Activated CD4-positive, alpha-beta T cell treated with anti-CD3 and anti-CD28 coated beads, Interleukin-2, amount 50 U/mL, for 48 hours (primary cell): ENCODE results near the gene CRYBA4.

Source experiments
- DNase-seq, 2 experiments: peaks; one replicate each; pipeline ENCODE4 v3.0.0-alpha.2; 2020

The CRYBA4 gene

GRCh38 chr22:26662160-26662559 lies 40.4 kb downstream of the CRYBA4 start:
- no peak for DNase-seq

GRCh38 chr22:26663374-26663923 lies 41.7 kb downstream of the CRYBA4 start:
- no peak for DNase-seq

GRCh38 chr22:26665813-26666231 lies 44.1 kb downstream of the CRYBA4 start:
- DNase-seq, result no peak

DNA sequence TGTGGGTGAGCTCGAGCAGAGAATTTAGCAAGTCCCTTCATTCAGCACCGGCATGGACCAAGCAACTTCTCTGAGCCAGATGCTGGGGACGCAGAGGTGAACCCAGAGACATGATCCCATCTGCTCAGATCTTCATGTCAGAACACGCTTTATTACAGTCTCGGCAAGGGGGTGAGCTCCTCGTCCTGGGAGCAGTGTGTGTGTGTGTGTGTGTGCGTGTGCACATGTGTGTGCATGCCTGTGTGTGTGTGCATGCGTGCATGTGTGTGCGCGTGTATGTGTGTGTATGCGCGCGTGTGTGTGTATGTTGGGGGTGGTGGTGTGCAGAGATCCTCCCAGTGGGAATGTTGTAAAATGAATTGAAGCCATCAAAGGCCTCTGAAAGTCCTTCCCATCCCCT lies 45.4 kb downstream of the CRYBA4 start:
- no peak for DNase-seq

DNA sequence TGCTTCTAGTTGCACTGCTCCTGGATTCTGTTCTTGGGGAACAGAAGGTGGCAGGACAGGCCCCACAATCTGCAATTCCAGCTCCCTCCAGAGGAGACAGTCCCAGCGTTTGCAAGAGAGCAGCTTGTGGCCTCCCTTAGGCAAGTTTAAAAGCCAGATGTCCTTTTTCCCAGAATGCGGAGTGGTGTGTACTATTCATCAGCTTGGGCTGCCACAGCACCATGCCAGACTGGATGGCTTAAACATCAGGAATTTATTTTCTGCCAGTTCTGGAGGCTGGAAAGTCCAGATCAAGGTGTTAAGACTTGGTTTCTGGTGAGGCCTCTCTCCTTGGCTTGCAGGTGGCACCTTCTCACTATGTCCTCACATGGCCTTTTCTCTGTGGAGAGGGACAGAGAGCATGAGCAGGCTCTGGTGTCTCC lies 47.3 kb downstream of the CRYBA4 start:
- DNase-seq, result peak in 1 of 2 experiments; percentile 37

DNA sequence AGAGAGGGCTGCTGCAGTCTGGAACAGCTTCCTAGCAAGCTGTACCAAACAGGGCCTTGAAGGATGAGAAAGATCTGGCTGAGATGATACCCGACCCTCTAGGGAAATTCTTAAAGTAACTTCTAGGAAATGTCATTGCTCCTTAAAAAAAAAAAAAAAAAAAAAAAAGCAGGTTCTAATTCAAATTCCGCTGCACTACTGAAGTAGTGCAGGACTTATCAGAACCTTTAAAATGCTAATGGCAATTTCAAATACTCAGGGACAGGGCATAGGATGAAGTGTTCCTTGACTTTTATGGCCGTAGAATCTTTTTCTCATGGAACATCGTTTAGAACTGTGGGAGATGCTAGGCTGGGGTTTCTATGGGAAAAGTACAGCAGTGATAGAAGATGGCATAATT lies 48.7 kb downstream of the CRYBA4 start:
- DNase-seq, result no peak

DNA sequence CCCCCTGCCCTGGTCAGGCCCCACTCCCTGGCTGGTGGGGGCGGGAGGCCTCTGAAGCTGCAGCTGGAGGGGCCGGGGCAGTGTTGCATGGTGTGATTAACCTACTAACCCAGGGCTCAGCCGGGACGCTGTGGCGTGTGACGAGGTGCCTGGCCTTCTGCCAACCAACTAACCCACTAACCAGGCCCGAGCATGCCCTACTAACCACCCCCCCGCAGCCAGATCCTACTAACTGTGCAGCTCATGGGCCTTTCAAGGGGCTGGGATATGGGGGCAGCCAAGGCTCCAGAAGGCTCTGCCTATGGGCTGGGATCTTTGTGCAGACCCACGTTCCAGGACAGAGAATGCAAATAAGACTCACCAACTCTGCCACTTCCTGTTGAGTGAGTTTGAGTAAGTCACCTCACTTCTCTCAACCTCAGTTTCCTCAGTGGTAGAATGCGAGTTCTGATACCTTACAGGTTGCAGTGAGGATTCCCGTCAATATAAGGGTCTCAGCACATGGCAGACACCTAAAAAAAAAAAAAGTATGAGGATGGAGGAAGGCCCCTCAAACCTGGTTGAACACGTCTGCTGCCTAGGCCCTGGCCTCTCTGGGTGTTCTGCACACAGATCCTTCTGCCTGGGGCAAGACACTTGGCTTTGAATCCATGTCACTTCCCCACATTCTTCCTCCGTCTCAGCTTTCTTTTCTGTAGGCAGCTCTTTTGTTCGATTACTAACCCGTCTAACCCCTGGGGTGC lies 49.7 kb downstream of the CRYBA4 start:
- DNase-seq, result peak; percentile 72 to 81

DNA sequence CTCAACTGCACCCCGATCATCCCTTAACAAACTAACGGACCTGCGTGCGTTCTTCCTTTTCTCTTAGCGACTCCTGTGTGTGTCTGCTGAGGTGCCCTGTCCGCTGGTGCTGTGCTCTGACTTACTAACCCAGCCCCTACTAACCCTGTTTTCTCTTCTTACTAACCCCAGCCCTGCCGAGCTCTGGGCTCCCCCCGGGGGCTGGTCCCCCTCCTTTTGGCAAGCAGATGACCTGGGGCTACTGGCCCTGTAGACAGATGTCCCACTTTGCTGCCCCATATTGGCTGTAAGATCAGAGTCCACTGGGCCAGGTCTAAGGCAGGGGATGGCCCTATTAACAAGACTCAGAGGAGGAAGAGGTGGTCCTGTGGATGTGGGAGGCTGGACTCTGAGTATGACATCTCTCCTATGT lies 50.3 kb downstream of the CRYBA4 start:
- no peak for DNase-seq

DNA sequence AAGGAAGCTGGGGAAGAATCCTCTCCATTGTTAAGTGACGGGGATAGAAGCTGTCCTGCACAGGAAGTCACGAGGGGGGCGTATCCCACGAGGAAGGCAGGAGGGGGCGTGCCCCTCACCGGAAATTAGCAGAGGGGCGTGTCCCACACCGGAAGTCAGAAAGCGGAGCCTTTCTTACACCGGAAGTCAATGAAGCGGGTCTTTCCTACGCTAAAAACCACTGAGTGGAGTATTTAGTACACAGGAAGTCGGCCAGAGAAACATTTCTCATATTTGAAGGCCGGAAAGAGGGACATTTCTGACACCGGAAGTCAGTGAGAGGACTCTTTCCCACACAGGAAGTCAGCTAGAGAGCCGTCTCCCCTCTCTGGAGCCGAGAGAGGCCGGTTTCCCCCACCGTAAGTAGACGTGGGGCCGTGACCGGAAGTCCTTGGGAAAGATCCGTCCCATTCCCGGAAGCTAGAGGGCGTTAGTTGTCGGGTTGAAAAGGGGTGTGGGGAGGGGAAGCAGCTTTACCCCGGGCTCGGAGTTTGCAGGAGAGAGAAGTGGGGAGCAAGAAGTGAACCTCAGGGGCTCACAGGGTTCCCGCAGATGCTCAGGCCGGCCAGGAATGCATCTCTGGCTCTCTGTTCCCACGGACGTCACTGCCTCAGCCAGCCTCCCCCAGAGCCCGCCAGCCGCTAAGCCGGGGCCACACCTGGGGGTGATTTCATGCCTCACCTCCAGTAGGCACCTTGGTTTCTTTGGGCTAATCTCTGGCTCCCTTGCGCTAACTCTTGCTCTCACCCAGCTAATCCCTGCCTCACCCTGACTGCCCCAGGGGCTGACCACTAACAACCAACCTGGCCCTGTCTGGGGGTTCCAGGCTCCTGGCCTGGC lies 51.1 kb downstream of the CRYBA4 start:
- DNase-seq, result peak; percentile 91 to 94

DNA sequence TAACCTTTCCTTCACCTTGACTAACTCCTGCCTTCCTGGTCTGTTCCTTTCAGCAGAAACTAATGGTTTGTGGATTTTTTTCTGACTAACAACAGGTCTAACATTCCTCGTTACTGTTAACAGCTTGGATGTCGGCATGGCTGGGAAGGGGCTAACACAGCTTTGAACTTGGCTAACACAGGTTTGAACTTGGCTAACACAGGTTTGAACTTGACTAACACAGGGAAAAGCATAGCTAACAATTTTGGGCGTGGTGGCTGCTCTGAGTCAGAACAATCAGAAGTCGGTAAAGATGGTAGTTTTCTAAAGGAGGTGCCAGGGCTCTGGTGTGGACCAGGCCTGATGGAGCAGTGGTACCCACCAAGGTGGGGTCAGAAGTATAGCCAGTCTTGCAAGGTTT lies 51.7 kb downstream of the CRYBA4 start:
- peak; percentile 41 to 54 for DNase-seq

DNA sequence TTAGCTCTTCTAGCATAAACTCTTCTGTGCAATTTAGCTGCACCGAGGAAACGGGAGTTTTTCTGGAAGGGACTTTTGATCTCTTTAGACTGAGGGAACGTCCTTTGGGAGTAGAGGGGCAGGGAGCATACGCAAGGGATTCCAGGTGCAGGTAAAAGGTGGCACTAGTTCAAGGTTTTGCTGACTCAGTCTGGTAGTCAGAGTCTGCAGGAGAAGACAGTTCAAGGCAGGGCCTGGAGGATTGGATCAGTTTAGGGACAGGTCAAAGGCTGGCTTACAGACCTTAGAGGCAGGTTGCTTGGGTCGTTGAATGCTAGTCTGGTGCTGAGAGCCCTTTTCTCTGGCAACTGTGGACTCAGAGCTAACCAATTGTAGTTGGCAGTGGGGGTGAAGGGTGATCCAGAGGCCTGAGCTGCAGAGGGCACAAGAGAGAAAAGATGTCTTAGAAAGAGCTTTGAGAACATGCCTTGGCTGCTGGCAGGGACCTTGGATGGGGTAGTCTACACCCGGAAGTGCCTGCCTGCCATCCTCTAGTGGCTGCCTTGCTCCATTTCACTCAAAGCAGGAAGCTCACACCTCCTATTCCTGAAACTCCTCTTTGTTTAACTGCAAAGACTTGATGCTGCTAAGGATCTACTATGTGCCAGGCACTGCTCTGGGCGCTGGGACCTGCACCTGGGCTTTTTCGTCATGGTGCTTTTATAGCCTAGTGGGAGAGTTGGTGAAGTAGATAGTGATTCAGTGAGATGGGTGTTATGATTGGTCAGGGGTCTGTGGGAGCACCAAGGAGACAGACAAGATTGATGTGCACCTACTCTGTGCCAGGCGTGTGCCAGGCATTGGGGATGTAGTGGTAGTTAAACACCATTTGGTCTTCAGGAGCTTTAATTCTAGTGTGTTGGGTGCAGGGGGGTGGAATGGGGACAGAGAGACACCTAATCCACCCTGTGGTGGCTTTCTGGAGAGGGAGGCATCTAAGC lies 52.7 kb downstream of the CRYBA4 start:
- DNase-seq, result peak; percentile 32 to 41

GRCh38 chr22:26675687-26676268 lies 54.0 kb downstream of the CRYBA4 start:
- DNase-seq, result no peak

- DNase-seq, result no peak
Measured at GRCh38 chr22:26677217-26677616, 55.5 kb downstream of the CRYBA4 start.

GRCh38 chr22:26679003-26679629 lies 57.4 kb downstream of the CRYBA4 start:
- DNase-seq, result peak; percentile 81 to 85
